Measurements from ENCODE around the gene SRPRB. TPM values are rescaled to one million over a fixed set of nuclear protein-coding genes. Genes with fewer than 3 reads are reported as not detected.

The SRPRB gene
- total RNA-seq, 1 experiment from 2014 or later: 54.8 TPM

- H4K5ac ChIP-seq (ENCODE audit: insufficient read length, low read depth, low read length): no peak overlapping the region
- no peaks in the 10 kb centered on the region for H3K9me3 ChIP-seq (ENCODE audit: control insufficient read depth, low read depth, low read length)
- no peaks in the 10 kb centered on the region for H3K79me2 ChIP-seq (ENCODE audit: insufficient read depth, low read length)
- no peaks in the 10 kb centered on the region for H4K20me1 ChIP-seq (ENCODE audit: control insufficient read depth, insufficient read depth, insufficient read length)
- H3K27me3 ChIP-seq (ENCODE audit: insufficient read depth, low read length): no peaks in the 10 kb centered on the region
- peaks cover 13% of the 10 kb centered on the region for H3K27me3 Mint-ChIP-seq (ENCODE audit: low read depth)
- H3K79me1 ChIP-seq (ENCODE audit: insufficient read depth, low read depth, low read length, poor library complexity, severe bottlenecking): no peaks in the 10 kb centered on the region
- H3K23me2 ChIP-seq (ENCODE audit: insufficient read length, low read depth, low read length, poor library complexity, severe bottlenecking): no peaks in the 10 kb centered on the region
- no peak overlapping the region for H2BK20ac ChIP-seq (ENCODE audit: low read depth, low read length, poor library complexity, severe bottlenecking)
- no peak overlapping the region for H4K91ac ChIP-seq (ENCODE audit: insufficient read length, low read depth, low read length)
- no peak overlapping the region for H2AFZ ChIP-seq (ENCODE audit: low read length)
- no peak overlapping the region for H2BK120ac ChIP-seq (ENCODE audit: low read depth, low read length, poor library complexity, severe bottlenecking)
- no peak overlapping the region for H3K9ac ChIP-seq (ENCODE audit: extremely low read depth, insufficient read length, low read length)
- peaks cover 0 to 4% (median 2%) of the 10 kb centered on the region in 3 experiments; a peak in 1 of 7 replicates for H3K36me3 Mint-ChIP-seq (ENCODE audit: insufficient read depth in 1 of 3, low read depth in 3 of 3)
- no peak overlapping the region for H3K56ac ChIP-seq (ENCODE audit: insufficient read length, low read depth, low read length)
- H3K4me1 Mint-ChIP-seq: peaks cover 9 to 11% of the 10 kb centered on the region in 2 experiments
- H3K4me3 Mint-ChIP-seq: no peak overlapping the region
- H3K27ac ChIP-seq (ENCODE audit: insufficient read length, low read depth, low read length): no peak overlapping the region
- no peak overlapping the region for H3K18ac ChIP-seq (ENCODE audit: insufficient read length, low read depth, low read length)
- H2AK5ac ChIP-seq (ENCODE audit: insufficient read length, low read length): no peak overlapping the region
- H3K9me3 Mint-ChIP-seq: peaks cover 11 to 12% of the 10 kb centered on the region in 2 experiments
- no peak overlapping the region for H3K4me2 ChIP-seq (ENCODE audit: insufficient read depth, insufficient read length, low read length)
- H3K4ac ChIP-seq (ENCODE audit: low read depth, low read length): no peak overlapping the region
- no peak overlapping the region for H3K14ac ChIP-seq (ENCODE audit: insufficient read depth, low read length)
- no peak overlapping the region for H3T11ph ChIP-seq (ENCODE audit: low read length)
- H3K23ac ChIP-seq (ENCODE audit: insufficient read length, low read depth, low read length): no peak overlapping the region
- TF ChIP-seq CTCF (conservative IDR thresholded peaks at IDR 0.05): no peak
- H3K27ac Mint-ChIP-seq: no peak overlapping the region
- no peak overlapping the region for H2BK5ac ChIP-seq (ENCODE audit: insufficient read length, low read length)
- DNase-seq: no peak
- H4K8ac ChIP-seq (replicated peaks; ENCODE audit: insufficient read length, low read depth, low read length): no peak overlapping the region
- no peak overlapping the region for H2BK12ac ChIP-seq (ENCODE audit: insufficient read length, low read depth, low read length)
- H3K4me1 ChIP-seq (ENCODE audit: insufficient read depth, low read length): no peaks in the 10 kb centered on the region; the same call in 1 of the 2 replicates
- no peak overlapping the region for H2BK15ac ChIP-seq (ENCODE audit: low read depth, low read length)
These were observed 24.0 kb upstream of the SRPRB start for GRCh38 chr3:133781570-133781969.
